ENCODE measurements around the gene TPT1. TPM values are rescaled to one million over a fixed set of nuclear protein-coding genes. Genes with fewer than 3 reads are reported as not detected.
A peak's percentile ranks its signal among the peaks of the same experiment; 100 is the strongest.
"Not testable (repeated sequence)": the region's sequence is repeated elsewhere in the genome, so short reads cannot be mapped to it uniquely, and the experiment has no call there.

Gene TPT1
- total RNA-seq, 1 experiment from 2014 or later = 1,247 TPM

DNA sequence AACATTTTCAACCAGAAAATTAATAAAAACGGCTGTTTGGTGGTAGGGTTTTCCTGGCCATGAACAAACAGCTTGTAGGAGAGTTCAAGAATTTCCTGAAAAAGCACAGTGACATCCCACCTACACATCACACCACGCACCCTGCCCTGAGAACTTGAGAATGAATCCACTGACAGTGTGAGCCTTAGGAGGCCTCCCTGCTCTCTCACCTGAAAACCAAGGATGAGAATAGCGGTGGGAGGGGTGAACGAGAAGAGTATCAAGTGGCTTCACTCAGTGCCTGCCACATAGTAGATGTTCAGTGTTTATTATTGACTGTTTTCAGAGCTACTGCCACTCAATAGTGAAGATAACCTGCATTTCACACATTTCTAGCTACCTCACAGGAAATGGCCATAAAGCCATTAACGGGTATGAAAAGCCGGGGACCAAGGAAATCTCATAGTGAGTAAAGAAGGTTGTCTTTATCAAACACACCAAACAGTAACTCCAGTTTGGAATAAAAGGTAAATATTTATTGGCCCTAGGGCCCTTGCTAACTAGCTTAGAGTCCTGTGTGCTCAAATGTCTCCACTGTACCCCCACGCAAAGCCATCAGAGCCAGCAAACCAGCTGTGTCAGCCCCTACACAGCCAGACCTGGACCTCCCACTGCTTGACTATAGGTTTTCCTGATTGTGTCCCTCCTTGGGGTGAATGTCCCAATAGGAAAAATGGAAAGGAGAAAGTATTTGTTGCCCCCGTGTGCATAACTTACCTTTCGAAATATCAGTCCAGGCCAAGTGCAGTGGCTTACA lies 40.6 kb downstream of the TPT1 start:
- DNase-seq = no peak
- no peaks in the 10 kb centered on the region for H3K9me3 ChIP-seq
- H3K27me3 ChIP-seq = no peaks in the 10 kb centered on the region
- peaks cover 8% of the 10 kb centered on the region for H3K36me3 ChIP-seq
- H3K4me3 ChIP-seq = no peak overlapping the region

GRCh38 chr13:45299194-45299593 lies 41.8 kb downstream of the TPT1 start:
- peak; percentile 62 for DNase-seq
- no peak overlapping the region for H3K4me3 ChIP-seq
- H3K9me3 ChIP-seq = no peaks in the 10 kb centered on the region
- H3K27me3 ChIP-seq = no peaks in the 10 kb centered on the region
- H3K36me3 ChIP-seq = peaks cover 12% of the 10 kb centered on the region

GRCh38 chr13:45298550-45298949 lies 42.4 kb downstream of the TPT1 start:
- H3K4me3 ChIP-seq, H3K9me3 ChIP-seq, DNase-seq, H3K27me3 ChIP-seq: not testable (repeated sequence)
- peaks cover 12% of the 10 kb centered on the region for H3K36me3 ChIP-seq

- H3K36me3 ChIP-seq = peaks cover 12% of the 10 kb centered on the region
- no peak for DNase-seq
- H3K27me3 ChIP-seq = no peaks in the 10 kb centered on the region
- H3K9me3 ChIP-seq = no peaks in the 10 kb centered on the region
- no peak overlapping the region for H3K4me3 ChIP-seq
These were observed 42.8 kb downstream of the TPT1 start for GRCh38 chr13:45298206-45298505.

- no peak for DNase-seq
- H3K36me3 ChIP-seq = peaks cover 17% of the 10 kb centered on the region
- no peaks in the 10 kb centered on the region for H3K9me3 ChIP-seq
- H3K27me3 ChIP-seq = no peaks in the 10 kb centered on the region
- no peak overlapping the region for H3K4me3 ChIP-seq
These were observed 43.4 kb downstream of the TPT1 start for GRCh38 chr13:45297456-45298205.

DNA sequence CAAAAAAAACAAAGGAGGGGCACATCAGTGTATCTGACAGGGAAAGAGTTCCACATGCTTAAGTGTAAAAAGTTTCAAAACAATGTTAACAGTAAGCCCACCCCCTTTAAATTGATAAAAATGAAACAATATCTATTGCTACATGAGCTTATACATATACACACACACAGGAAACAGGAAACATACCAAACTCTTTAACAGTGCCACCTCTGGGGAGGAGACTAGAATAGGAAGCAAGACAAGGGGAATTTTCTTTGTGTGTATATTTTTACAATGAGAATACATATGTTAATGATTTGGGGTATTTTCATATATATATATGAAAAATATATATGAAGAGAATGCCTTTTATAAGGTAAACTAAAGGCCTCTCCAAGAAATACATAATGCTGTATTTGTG lies 44.7 kb downstream of the TPT1 start:
- Histone ChIP-seq H3K36me3 (peaks cover 26% of the 10 kb centered on the region), H3K9me3 (no peaks in the 10 kb centered on the region), H3K27me3 (no peaks in the 10 kb centered on the region), H3K4me3 (no peak overlapping the region)
- DNase-seq = no peak

GRCh38 chr13:45295536-45295935 lies 45.4 kb downstream of the TPT1 start:
- peaks cover 31% of the 10 kb centered on the region for H3K36me3 ChIP-seq
- no peak overlapping the region for H3K4me3 ChIP-seq
- DNase-seq = no peak
- no peaks in the 10 kb centered on the region for H3K27me3 ChIP-seq
- no peaks in the 10 kb centered on the region for H3K9me3 ChIP-seq

DNA sequence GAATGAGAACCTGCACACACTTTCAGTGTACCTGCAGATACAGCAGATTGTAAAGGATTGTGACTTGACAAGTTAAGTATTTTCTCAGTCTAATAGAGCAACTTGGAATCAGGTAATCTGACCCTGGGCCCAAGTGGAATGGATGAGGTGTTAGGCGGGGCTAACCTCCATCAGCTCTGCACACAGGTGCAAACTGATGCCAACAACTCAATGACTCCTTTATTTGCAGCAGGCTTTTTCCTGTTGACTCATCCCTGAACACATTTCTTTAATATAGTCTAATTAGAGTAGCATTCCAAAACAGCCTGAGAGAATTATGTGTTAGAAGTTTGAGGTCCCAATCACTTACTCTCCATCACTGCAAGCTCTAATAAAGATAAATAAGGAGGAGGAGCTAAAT lies 48.8 kb downstream of the TPT1 start:
- no peaks in the 10 kb centered on the region for H3K27me3 ChIP-seq
- H3K36me3 ChIP-seq = peaks cover 49% of the 10 kb centered on the region
- DNase-seq = no peak
- no peak overlapping the region for H3K4me3 ChIP-seq
- no peaks in the 10 kb centered on the region for H3K9me3 ChIP-seq

GRCh38 chr13:45289936-45290563 lies 50.9 kb downstream of the TPT1 start:
- peaks cover 53% of the 10 kb centered on the region for H3K36me3 ChIP-seq
- no peak for DNase-seq
- H3K9me3 ChIP-seq = no peaks in the 10 kb centered on the region
- H3K4me3 ChIP-seq = no peak overlapping the region
- no peaks in the 10 kb centered on the region for H3K27me3 ChIP-seq

Other genes with a start within 250 kb of the TPT1 start
- gene GTF2F2, start 220.7 kb downstream of the TPT1 start, total RNA-seq (2014; rRNA removed; shearing (Covaris generic); ENCODE audit: low replicate concordance) = 64.5 and 73.7 TPM in 2 replicates
- not detected in 2 replicates for gene KCTD4, start 140.1 kb downstream of the TPT1 start, total RNA-seq (2014; rRNA removed; shearing (Covaris generic); ENCODE audit: low replicate concordance)
- gene SLC25A30, start 77.2 kb upstream of the TPT1 start, total RNA-seq (2014; rRNA removed; shearing (Covaris generic); ENCODE audit: low replicate concordance) = 4.2 and 14.0 TPM in 2 replicates
- 15.2 and 18.3 TPM in 2 replicates for gene COG3, start 123.8 kb upstream of the TPT1 start, total RNA-seq (2014; rRNA removed; shearing (Covaris generic); ENCODE audit: low replicate concordance)